SKM-1 (cell line): ENCODE results near the gene GALM.

Experiments
- DNase-seq: peaks from one replicate; lab custom pipeline; 2025; ENCODE audit not compliant: unreplicated experiment; lab: John Stamatoyannopoulos, UW

Gene GALM

GRCh38 chr2:38649176-38649728 is 16.7 kb upstream of the GALM start:
- no peak for DNase-seq

- no peak for DNase-seq
Measured at GRCh38 chr2:38650012-38650411, 15.9 kb upstream of the GALM start.

- DNase-seq, result no peak
Measured at GRCh38 chr2:38650717-38651116, 15.2 kb upstream of the GALM start.

GRCh38 chr2:38652431-38653273 is 13.3 kb upstream of the GALM start:
- DNase-seq, result no peak

- no peak for DNase-seq
Measured at GRCh38 chr2:38653380-38653714, 12.6 kb upstream of the GALM start.

- DNase-seq, result peak; percentile 69
Measured at GRCh38 chr2:38653715-38654527, 12.0 kb upstream of the GALM start.

- peak; percentile 25 for DNase-seq
Measured at GRCh38 chr2:38654528-38655381, 11.2 kb upstream of the GALM start.

GRCh38 chr2:38655441-38655840 is 10.5 kb upstream of the GALM start:
- DNase-seq, result no peak

- no peak for DNase-seq
Measured at GRCh38 chr2:38656866-38657480, 8.9 kb upstream of the GALM start.

- DNase-seq, result no peak
Measured at GRCh38 chr2:38658613-38659012, 7.3 kb upstream of the GALM start.

- no peak for DNase-seq
Measured at GRCh38 chr2:38659115-38659514, 6.8 kb upstream of the GALM start.

- no peak for DNase-seq
Measured at GRCh38 chr2:38660282-38660681, 5.6 kb upstream of the GALM start.

- no peak for DNase-seq
Measured at GRCh38 chr2:38661306-38661705, 4.6 kb upstream of the GALM start.

GRCh38 chr2:38666556-38666910 is 619 bp downstream of the GALM start:
- DNase-seq, result peak; percentile 63

- DNase-seq, result no peak
Measured at GRCh38 chr2:38668092-38668491, 2.2 kb downstream of the GALM start.

GRCh38 chr2:38668779-38669479 is 3.0 kb downstream of the GALM start:
- no peak for DNase-seq

GRCh38 chr2:38671303-38671702 is 5.4 kb downstream of the GALM start:
- no peak for DNase-seq

GRCh38 chr2:38671946-38672345 is 6.0 kb downstream of the GALM start:
- no peak for DNase-seq

- DNase-seq, result no peak
Measured at GRCh38 chr2:38672445-38673391, 6.8 kb downstream of the GALM start.
